ENCODE measurements around the gene FAM171A1.

DNA sequence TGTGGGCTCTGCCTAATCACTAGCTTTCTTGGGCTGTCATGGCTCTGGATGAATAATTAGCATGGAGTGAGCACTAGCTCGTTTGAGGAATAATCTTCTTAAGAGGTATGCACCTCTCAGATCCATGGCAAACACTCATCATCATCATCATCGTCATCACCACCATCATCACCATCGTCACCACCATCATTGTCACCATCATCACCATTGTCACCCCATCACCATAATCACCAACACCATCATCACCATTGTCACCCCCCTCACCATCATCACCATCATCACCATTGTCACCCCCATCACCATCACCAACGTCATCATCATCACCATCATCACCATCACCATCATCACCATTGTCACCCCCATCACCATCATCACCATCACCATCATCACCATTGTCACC is 141.8 kb downstream of the FAM171A1 start:
- TF ChIP-seq, protein P1, sequence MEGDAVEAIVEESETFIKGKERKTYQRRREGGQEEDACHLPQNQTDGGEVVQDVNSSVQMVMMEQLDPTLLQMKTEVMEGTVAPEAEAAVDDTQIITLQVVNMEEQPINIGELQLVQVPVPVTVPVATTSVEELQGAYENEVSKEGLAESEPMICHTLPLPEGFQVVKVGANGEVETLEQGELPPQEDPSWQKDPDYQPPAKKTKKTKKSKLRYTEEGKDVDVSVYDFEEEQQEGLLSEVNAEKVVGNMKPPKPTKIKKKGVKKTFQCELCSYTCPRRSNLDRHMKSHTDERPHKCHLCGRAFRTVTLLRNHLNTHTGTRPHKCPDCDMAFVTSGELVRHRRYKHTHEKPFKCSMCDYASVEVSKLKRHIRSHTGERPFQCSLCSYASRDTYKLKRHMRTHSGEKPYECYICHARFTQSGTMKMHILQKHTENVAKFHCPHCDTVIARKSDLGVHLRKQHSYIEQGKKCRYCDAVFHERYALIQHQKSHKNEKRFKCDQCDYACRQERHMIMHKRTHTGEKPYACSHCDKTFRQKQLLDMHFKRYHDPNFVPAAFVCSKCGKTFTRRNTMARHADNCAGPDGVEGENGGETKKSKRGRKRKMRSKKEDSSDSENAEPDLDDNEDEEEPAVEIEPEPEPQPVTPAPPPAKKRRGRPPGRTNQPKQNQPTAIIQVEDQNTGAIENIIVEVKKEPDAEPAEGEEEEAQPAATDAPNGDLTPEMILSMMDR (IDR thresholded peaks at IDR 0.05; ENCODE audit: low read depth, low read length), result no peak
- no peak for TF ChIP-seq EZH2phosphoT487 (IDR thresholded peaks at IDR 0.05; ENCODE audit: low read depth)

Data from OCI-LY3 (cell line).